Prostate gland (tissue), 2 donors: Measurements from ENCODE around the gene CCDC91.

Source experiments
- CTCF ChIP-seq, 4 experiments: fragments of 200-600 bp in 2 of 4; fragments of 450-650 bp in 2 of 4; sonication (generic) in 2 of 4; IDR thresholded peaks; 1 replicate in 3 of 4; 2 replicates in 1 of 4; pipeline ENCODE4 v1.5.1; 2016 to 2019; ENCODE audit warnings: antibody characterized with exemption in 4 of 4, mild to moderate bottlenecking in 2 of 4, moderate library complexity in 2 of 4
- POLR2A ChIP-seq: fragments of 450-650 bp; IDR thresholded peaks from one replicate; pipeline ENCODE4 v1.6.1; 2016; ENCODE audit warnings: antibody characterized with exemption, mild to moderate bottlenecking

DNA sequence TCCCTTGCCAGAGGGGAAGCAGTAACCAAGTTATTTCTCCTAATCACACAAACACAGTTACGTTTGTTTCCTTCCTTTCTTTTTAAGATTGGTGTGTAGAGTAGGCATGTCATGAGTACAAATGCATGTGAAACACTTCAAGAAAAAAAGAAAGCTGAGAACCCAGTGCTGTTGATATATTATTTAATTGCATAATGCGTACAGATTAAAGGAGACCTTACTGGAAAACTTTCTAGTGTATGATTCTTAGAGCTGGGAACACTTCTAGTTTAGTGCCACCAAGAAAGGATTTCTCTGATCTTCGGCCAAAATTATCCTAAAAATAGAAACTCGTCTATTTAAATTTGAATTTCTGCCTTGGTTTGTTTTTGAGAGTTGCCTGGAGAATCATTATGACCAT, 365.5 kb downstream of the CCDC91 start:
- TF ChIP-seq POLR2A (no peak), CTCF (IDR thresholded peaks at IDR 0.05) (no peak)
